ENCODE results near the gene TRIM24. TPM values are rescaled to one million over a fixed set of nuclear protein-coding genes. Genes with fewer than 3 reads are reported as not detected.

The TRIM24 gene
- total RNA-seq, result 31.3 TPM

GRCh38 chr7:138460176-138460648 lies at the start of gene TRIM24:
Gene TRIM24 (plus strand): TSS chr7:138460259. CDS start chr7:138460549, 290 bp downstream.

Other genes starting within 250 kb of the TRIM24 start
- 0.99 TPM for gene SVOPL, start 241.1 kb downstream of the TRIM24 start, total RNA-seq

All from camera-type eye (tissue), 1 donor.